ENCODE measurements around the gene LEKR1. TPM values are rescaled to one million over a fixed set of nuclear protein-coding genes. Genes with fewer than 3 reads are reported as not detected.
"Not testable (repeated sequence)": the region's sequence is repeated elsewhere in the genome, so short reads cannot be mapped to it uniquely, and the experiment has no call there.

The LEKR1 gene
- total RNA-seq, 2 donors from 2014 or later: 0.75 to 2.8 TPM

- H3K27ac Mint-ChIP-seq: peak overlapping the region; percentile 89
- H3K4me1 Mint-ChIP-seq: peaks cover 34% of the 10 kb centered on the region
- no peaks in the 10 kb centered on the region for H3K36me3 Mint-ChIP-seq (ENCODE audit: low read depth)
- no peaks in the 10 kb centered on the region for H3K9me3 ChIP-seq (ENCODE audit: control insufficient read depth, low read length, poor library complexity, severe bottlenecking)
- no peaks in the 10 kb centered on the region for H3K27me3 Mint-ChIP-seq
- ATAC-seq (peak; percentile 32), DNase-seq (peak in 2 of 3 donors; percentile 16 to 31)
- peak overlapping the region; percentile 94 for H3K4me3 Mint-ChIP-seq
Observed at GRCh38 chr3:156816091-156816793, 9.9 kb upstream of the LEKR1 start.

GRCh38 chr3:156816794-156817645, 9.1 kb upstream of the LEKR1 start:
- no peaks in the 10 kb centered on the region for H3K36me3 Mint-ChIP-seq (ENCODE audit: low read depth)
- peak overlapping the region; percentile 89 for H3K27ac Mint-ChIP-seq
- no peaks in the 10 kb centered on the region for H3K27me3 Mint-ChIP-seq
- DNase-seq (peak; percentile 75 to 78 (median 77)), ATAC-seq (peak; percentile 86)
- H3K9me3 ChIP-seq (ENCODE audit: control insufficient read depth, low read length, poor library complexity, severe bottlenecking): no peaks in the 10 kb centered on the region
- H3K4me3 Mint-ChIP-seq: peak overlapping the region; percentile 94
- H3K4me1 Mint-ChIP-seq: peaks cover 34% of the 10 kb centered on the region

GRCh38 chr3:156817646-156818272, 8.4 kb upstream of the LEKR1 start:
- DNase-seq: no peak
- Mint-ChIP-seq H3K27me3 (no peaks in the 10 kb centered on the region), H3K27ac (peak overlapping the region; percentile 89), H3K4me3 (peak overlapping the region; percentile 94), H3K4me1 (peaks cover 30% of the 10 kb centered on the region), H3K36me3 (ENCODE audit: low read depth) (no peaks in the 10 kb centered on the region)
- peak; percentile 5 for ATAC-seq
- no peaks in the 10 kb centered on the region for H3K9me3 ChIP-seq (ENCODE audit: control insufficient read depth, low read length, poor library complexity, severe bottlenecking)

GRCh38 chr3:156818273-156818651, 7.9 kb upstream of the LEKR1 start:
- DNase-seq (no peak), ATAC-seq (no peak)
- Mint-ChIP-seq H3K4me1 (peaks cover 25% of the 10 kb centered on the region), H3K27ac (no peak overlapping the region), H3K36me3 (ENCODE audit: low read depth) (no peaks in the 10 kb centered on the region), H3K4me3 (peak overlapping the region; percentile 94), H3K27me3 (no peaks in the 10 kb centered on the region)
- no peaks in the 10 kb centered on the region for H3K9me3 ChIP-seq (ENCODE audit: control insufficient read depth, low read length, poor library complexity, severe bottlenecking)

GRCh38 chr3:156818890-156819289, 7.3 kb upstream of the LEKR1 start:
- H3K36me3 Mint-ChIP-seq (ENCODE audit: low read depth): no peaks in the 10 kb centered on the region
- H3K4me3 Mint-ChIP-seq: no peak overlapping the region
- no peak overlapping the region for H3K27ac Mint-ChIP-seq
- no peaks in the 10 kb centered on the region for H3K27me3 Mint-ChIP-seq
- ATAC-seq: no peak
- peaks cover 20% of the 10 kb centered on the region for H3K4me1 Mint-ChIP-seq
- DNase-seq: no peak
- H3K9me3 ChIP-seq (ENCODE audit: control insufficient read depth, low read length, poor library complexity, severe bottlenecking): no peaks in the 10 kb centered on the region

GRCh38 chr3:156819842-156820691, 6.1 kb upstream of the LEKR1 start:
- H3K9me3 ChIP-seq (ENCODE audit: control insufficient read depth, low read length, poor library complexity, severe bottlenecking): no peaks in the 10 kb centered on the region
- Mint-ChIP-seq H3K27me3 (no peaks in the 10 kb centered on the region), H3K27ac (no peak overlapping the region), H3K36me3 (ENCODE audit: low read depth) (no peaks in the 10 kb centered on the region), H3K4me1 (peaks cover 20% of the 10 kb centered on the region), H3K4me3 (no peak overlapping the region)
- no peak for ATAC-seq
- no peak for DNase-seq

GRCh38 chr3:156820692-156821080, 5.5 kb upstream of the LEKR1 start:
- H3K4me1 Mint-ChIP-seq: peaks cover 17% of the 10 kb centered on the region
- no peak for ATAC-seq
- H3K27ac Mint-ChIP-seq: no peak overlapping the region

GRCh38 chr3:156822626-156823260, 3.4 kb upstream of the LEKR1 start:
- H3K4me1 Mint-ChIP-seq: peaks cover 18% of the 10 kb centered on the region
- H3K36me3 Mint-ChIP-seq (ENCODE audit: low read depth); H3K27me3 Mint-ChIP-seq; ATAC-seq; DNase-seq; H3K9me3 ChIP-seq (ENCODE audit: control insufficient read depth, low read length, poor library complexity, severe bottlenecking); H3K27ac Mint-ChIP-seq; H3K4me3 Mint-ChIP-seq: not testable (repeated sequence)

More at GRCh38 chr3:156820692-156821080, 5.5 kb upstream of the LEKR1 start:
- Mint-ChIP-seq H3K4me3 (no peak overlapping the region), H3K27me3 (no peaks in the 10 kb centered on the region), H3K36me3 (ENCODE audit: low read depth) (no peaks in the 10 kb centered on the region)
- no peaks in the 10 kb centered on the region for H3K9me3 ChIP-seq (ENCODE audit: control insufficient read depth, low read length, poor library complexity, severe bottlenecking)
- no peak for DNase-seq

GRCh38 chr3:156825795-156826143, 384 bp upstream of the LEKR1 start:
- DNase-seq (no peak), ATAC-seq (no peak)
- H3K9me3 ChIP-seq (ENCODE audit: control insufficient read depth, low read length, poor library complexity, severe bottlenecking): no peaks in the 10 kb centered on the region
- Mint-ChIP-seq H3K4me3 (peak overlapping the region; percentile 96), H3K27ac (peak overlapping the region; percentile 94), H3K4me1 (peaks cover 15% of the 10 kb centered on the region), H3K36me3 (ENCODE audit: low read depth) (no peaks in the 10 kb centered on the region), H3K27me3 (no peaks in the 10 kb centered on the region)

- Mint-ChIP-seq H3K27me3 (no peaks in the 10 kb centered on the region), H3K27ac (peak overlapping the region; percentile 94), H3K4me1 (peaks cover 15% of the 10 kb centered on the region), H3K4me3 (peak overlapping the region; percentile 96), H3K36me3 (ENCODE audit: low read depth) (no peaks in the 10 kb centered on the region)
- no peak for ATAC-seq
- no peak for DNase-seq
- no peaks in the 10 kb centered on the region for H3K9me3 ChIP-seq (ENCODE audit: control insufficient read depth, low read length, poor library complexity, severe bottlenecking)
Observed at GRCh38 chr3:156826896-156827882, 1.0 kb downstream of the LEKR1 start.

GRCh38 chr3:156831006-156831405, 4.9 kb downstream of the LEKR1 start:
- no peak overlapping the region for H3K27ac Mint-ChIP-seq
- no peaks in the 10 kb centered on the region for H3K27me3 Mint-ChIP-seq
- no peak overlapping the region for H3K4me3 Mint-ChIP-seq
- no peaks in the 10 kb centered on the region for H3K9me3 ChIP-seq (ENCODE audit: control insufficient read depth, low read length, poor library complexity, severe bottlenecking)
- no peak for ATAC-seq
- peaks cover 12% of the 10 kb centered on the region for H3K4me1 Mint-ChIP-seq
- H3K36me3 Mint-ChIP-seq (ENCODE audit: low read depth): no peaks in the 10 kb centered on the region
- DNase-seq: no peak
